Thyroid gland (tissue), 4 donors: ENCODE data around the gene FANCC.

Source experiments
- POLR2A ChIP-seq, 2 donors: fragments of 450-650 bp; IDR thresholded peaks; one replicate each; pipeline ENCODE4 v1.6.1; 2017; ENCODE audit warnings: antibody characterized with exemption in 2 of 2, mild to moderate bottlenecking in 2 of 2, moderate library complexity in 1 of 2
- TF ChIP-seq, protein P1 (sequence below), 6 experiments: fragments of 200-600 bp in 3 of 6; fragments of 450-650 bp in 3 of 6; sonication (generic) in 3 of 6; IDR thresholded peaks; one replicate each; pipeline ENCODE4 v1.5.1; 2016 to 2019; ENCODE audit warnings: antibody characterized with exemption in 6 of 6, mild to moderate bottlenecking in 2 of 6, inconsistent platforms in 1 of 6, moderate library complexity in 1 of 6

DNA sequence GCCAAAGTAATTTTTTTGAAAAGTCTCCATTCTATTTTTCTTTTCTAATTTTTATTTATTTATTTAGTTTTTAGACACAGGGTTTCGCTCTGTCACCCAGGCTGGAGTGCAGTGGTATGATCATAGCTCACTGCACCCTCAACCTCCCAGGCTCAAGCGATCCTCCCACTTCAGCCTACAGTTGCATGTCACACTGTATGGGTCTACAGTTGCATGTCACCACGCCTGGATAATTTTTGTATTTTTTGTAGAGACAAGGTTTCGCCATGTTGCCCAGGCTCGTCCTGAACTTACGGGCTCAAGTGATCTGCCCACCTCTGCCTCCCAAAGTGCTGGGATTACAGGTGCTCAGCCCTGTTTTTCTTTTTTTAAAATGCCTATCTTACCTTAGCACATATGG, 10.7 kb downstream of the FANCC start:
- TF ChIP-seq, protein P1, sequence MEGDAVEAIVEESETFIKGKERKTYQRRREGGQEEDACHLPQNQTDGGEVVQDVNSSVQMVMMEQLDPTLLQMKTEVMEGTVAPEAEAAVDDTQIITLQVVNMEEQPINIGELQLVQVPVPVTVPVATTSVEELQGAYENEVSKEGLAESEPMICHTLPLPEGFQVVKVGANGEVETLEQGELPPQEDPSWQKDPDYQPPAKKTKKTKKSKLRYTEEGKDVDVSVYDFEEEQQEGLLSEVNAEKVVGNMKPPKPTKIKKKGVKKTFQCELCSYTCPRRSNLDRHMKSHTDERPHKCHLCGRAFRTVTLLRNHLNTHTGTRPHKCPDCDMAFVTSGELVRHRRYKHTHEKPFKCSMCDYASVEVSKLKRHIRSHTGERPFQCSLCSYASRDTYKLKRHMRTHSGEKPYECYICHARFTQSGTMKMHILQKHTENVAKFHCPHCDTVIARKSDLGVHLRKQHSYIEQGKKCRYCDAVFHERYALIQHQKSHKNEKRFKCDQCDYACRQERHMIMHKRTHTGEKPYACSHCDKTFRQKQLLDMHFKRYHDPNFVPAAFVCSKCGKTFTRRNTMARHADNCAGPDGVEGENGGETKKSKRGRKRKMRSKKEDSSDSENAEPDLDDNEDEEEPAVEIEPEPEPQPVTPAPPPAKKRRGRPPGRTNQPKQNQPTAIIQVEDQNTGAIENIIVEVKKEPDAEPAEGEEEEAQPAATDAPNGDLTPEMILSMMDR (IDR thresholded peaks at IDR 0.05), result no peak
- TF ChIP-seq POLR2A (IDR thresholded peaks at IDR 0.05), result no peak
